GM18907 (cell line): ENCODE results near the gene HIPK4.
"Not testable (repeated sequence)": the region's sequence is repeated elsewhere in the genome, so short reads cannot be mapped to it uniquely, and the experiment has no call there.

ENCODE experiments used
- ATAC-seq: cut with Tn5 transposase; IDR thresholded peaks from one replicate; pipeline ENCODE4 v1.9.1; 2021; ENCODE audit warnings: mild to moderate bottlenecking, moderate library complexity; ENCODE audit not compliant: unreplicated experiment

HIPK4 gene

DNA sequence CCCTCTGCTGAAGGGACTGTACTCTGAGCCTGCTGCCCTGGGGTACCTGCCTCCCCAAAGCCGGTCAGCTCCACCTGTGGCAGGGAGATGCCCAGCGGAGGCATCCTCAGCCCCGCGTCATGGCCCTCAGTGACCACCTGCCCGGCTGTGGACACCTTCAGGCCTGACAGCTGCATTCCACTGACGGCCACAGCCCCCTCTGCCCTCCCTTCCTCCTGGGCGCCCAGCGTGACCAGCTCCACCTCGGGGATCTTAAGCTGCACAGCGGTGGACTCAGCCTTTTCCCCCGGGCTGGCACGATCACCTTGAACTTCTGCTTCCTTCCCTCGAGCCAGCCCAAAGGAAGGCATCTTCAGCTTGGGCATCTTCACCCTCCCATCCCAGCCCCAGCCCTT, 4.8 kb upstream of the HIPK4 start:
- no peak for ATAC-seq

DNA sequence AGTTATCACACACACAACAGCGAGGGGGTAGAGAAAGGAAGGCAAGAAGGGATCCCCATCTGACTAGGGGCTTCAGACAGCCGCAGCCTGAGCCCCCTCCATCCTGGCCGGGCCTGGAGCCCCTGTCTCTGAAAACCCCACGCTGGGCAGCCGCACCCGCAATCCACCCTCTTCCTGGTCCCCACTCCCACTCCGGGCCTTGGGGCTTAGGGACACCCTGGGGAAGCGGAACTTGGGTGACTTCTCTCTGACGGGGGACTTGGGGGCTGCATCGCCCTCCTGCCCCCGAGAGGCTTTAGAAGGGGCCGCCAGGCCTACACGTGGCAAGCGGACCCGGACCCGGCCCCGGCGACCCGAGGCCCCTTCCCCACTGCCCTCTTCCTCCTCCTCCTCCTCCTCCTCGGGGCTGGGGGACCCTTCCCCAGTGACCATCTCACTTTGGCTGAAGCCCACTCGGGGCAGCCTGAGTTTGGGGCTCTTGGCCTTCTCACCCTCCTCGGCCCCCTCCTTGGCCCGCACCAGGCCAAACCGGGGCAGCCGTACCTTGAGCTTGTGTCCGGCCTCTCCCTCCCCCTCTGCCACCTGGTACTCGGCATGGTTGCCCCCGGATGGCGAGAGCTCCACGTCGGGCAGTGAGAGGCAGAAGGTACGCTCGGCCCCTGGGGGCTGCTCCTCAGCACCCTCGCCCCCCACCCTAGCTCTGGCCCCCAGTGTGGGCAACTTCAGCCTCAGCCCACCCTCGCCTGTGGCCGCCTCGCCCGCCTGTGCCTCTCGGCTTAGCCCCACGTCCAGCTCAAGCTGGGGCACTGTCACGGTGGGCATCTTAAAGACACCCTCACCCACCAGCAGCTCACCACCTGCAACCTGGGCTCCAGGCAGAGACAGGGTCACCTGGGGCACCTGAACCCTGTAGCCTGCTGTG, 4.2 kb upstream of the HIPK4 start:
- no peak for ATAC-seq

DNA sequence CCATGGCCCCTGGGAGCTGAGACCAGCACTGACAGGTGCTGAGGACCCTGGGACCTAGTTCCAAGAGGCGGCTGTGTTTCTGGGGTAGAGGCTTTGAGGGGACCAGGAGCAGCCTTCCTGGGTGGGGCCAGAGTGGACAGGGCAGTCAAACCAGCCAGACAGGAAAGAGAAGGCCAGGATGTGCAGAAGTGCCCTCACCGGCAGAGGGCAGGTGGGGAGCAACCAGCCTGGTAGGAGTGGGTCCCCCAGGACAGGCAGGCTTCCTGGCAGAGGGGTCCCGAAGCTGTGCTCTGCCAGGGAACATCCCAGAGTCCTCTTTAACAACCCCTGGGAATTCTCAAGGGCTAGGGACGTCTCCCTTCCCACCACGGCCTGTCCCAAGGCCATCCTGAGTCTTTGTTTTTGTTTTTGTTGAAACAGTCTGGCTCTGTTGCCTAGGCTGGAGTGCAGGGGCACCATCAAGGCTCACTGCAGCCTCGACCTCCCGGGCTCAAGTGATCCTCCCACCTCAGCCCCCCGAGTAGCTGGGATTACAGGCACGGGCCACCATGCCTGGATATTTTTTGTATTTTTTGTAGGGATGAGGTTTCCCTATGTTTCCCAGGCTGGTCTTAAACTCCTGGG, 3.0 kb upstream of the HIPK4 start:
- no peak for ATAC-seq

DNA sequence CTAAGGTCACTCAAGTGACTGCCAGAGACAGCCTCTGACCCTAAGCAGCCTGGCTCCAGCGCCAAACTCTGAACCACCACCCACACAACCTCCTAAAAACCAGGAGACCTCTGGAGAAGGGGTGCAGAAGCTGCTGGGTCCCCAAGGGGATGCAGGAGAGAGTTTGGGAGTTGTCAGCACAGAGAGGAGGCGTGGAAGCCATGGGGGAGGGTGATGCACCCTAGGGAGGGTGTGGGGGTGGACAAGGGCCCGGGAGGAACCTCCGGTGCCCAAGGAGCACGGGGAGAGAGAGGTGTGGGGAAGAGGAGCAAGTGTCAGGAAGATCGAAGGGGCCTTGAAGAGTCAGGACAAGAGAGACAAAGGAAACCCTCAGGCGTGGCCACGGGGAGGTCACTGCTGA, 2.1 kb upstream of the HIPK4 start:
- no peak for ATAC-seq

DNA sequence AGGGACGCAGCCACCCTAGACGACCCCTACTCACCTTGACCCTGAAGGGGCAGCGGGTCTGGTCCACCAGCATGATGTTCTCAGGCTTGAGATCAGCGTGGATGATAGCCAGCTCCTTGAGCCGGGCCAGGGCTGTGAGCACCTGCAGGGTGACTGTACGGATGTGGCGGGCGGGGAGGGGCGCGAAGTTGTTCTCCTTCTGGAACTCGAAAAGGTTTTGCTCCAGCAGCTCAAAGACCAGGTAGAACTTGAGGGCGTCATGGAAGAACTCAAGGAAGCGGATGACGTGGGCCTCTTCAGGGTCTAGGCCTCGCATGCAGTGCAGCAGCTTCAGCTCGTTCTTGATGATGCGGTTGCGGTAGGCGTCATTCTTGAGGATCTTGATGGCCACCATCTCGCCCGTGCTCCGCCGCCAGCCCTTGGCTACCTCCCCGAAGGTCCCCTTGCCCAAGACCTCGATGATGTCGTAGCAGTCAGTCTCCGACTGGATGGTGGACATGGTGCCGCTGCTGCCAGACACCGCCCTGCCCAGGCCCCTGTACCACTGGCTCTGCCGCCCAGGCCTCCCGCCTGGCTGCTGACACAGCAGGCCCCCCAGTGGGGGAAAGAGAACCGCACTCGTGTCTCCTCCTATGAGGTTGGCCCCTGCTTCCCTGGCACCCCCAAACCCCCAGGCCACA, 437 bp downstream of the HIPK4 start:
- ATAC-seq: no peak

DNA sequence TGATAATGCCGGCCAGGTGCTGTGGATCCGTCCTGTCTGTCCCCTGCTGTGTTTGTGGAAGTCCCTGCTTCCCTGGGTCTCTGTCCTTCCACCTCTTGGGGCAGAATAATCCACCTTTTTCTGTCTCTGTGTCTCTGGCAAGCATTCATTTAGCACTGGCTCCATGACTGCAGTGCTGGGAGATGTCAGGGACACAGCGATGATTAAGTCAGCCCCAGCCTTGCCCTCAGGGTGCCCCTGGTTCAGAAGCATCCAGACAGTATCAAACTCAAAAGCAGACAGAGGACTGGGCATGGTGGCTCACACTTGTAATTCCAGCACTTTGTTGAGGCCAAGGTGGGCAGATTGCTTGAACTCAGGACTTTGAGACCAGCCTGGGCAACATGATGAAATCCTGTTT, 1.5 kb downstream of the HIPK4 start:
- ATAC-seq: no peak

DNA sequence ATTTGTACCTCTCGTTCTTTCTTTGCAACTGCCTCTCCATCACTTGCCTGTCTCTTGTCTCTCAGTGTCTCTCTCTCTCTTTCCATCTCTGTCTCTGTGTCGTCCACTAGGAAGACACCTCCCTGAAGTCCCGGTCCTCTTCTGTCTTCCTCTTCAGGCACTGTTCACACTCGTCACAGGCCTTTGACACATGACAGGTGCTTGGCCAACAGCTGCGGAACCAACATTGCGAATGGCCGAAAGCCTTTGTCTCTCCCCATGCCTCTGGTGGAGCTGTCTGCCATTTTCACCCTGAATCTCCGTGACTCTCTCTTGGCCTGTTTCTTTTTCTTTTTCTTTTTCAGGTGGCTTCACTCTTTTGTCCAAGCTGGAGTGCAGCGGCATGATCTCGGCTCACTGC, 2.8 kb downstream of the HIPK4 start:
- no peak for ATAC-seq

DNA sequence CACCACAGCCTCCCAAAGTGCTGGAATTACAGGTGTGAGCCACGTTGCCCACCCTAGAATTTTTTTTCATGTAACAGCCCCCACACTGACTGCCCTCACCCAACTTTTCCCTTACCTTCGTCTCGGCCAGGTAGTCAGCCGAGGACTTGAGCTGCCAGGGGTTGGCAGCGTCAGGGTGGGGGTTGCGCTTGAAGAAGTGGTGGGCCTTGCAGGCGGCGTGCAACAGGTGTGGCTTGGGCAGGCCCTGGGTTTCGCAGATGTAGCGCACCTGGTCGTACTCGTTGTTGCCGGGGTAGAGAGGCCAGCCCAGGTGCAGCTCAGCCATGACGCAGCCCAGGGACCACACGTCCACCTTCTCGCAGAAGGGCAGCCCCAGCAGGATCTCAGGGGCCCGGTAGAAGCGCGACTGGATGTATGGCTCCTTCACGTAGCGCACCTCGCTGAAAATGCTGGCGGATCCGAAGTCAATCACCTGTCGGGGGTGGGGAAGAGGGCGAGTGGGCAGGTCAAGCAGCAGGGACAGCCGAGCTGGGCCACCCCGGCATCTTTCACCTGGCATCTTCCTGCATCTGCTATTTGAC, 6.2 kb downstream of the HIPK4 start:
- ATAC-seq: no peak

DNA sequence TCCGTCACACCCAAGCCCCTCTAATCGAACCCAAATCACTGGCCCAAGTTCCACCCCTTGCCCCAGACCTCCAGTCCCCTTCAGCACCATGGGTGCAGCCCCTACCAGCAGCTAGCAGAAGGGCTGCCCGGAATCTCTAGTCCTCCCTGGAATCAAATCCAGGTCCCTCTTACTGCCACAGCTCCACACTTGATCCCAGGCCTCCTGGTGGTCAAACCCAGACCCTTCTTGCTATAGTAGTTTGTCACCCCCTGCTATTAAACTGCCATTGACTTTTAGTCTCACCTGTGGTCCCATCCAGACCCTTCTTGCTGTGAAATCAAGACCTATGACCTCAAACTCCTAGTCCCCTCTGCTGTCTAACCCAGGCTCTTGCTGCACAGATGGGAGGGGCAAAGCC, 8.7 kb downstream of the HIPK4 start:
- ATAC-seq: no peak

DNA sequence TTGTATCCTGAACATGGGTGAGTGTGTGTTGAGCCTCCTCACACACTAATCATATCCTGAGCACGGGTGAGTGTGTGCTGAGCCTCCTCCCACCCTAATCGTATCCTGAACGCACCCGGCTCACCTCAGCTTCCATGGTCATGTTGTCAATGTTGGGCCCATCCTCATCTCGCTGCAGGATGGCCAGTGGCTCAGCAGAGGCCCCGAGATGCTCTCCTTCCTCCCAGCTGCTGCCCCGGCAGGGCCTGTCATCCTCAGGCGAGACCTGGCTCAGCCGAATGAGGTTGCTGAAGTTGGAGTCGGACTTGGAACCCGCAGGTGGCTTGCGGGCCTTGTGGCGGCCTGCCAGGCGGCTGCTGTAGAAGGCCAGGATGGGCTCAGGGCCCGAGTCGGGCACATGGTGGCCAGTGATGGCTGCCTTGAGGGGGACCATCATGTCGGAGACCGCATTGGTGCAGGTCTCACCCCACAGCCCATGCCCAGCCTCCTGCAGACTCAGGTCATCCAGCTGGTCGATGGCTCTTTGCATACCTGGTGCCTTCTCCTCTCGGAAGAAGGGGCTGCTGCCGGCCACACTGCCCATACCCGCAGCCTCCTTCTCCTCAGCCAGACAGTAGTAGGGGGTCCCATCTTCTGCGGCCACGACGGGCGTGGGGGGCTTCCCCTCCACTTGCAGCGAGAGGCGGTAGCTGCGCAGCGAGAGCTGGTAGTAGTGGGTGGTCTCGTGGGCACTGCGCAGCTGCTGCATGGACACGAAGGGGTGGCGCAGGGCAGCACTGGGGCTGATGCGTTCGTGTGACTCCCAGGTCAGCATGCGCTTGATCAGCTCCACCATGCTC, 9.6 kb downstream of the HIPK4 start:
- no peak for ATAC-seq

DNA sequence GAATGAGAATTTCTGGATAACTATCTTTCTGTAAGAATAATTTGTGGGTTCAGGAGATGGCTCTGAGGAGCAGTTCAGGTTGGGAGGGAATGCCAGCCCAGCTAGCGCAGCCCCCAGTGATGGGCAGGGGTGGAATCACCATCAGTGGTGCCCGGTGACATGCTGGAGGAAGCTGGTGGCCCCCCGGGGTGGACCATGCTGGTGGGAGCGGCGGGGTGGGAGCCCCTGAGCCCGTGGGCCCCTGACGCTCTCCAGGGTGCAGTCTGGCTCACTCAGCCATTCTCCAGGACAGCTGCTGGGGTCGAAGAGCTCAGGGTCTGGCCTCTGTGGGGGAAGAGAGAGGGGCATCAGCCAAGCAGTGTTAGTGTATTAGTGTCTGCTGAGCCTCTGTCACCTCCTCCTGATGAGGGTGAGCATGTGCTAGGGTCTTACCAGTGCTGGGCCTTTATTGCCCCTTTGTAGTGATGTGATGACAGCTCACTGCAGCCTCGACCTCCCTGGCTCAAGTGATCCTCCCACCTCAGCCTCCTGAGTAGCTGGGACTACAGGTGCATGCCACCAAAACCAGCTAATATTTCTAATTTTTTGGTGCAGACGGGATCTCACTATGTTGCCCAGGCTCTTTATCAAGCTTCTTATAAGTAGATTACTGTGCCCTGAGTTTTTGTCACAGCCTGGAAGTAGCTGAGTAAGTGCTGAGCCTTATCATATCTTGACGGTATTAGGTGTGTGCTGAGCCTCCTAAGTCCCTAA, 10.4 kb downstream of the HIPK4 start:
- ATAC-seq: no peak

DNA sequence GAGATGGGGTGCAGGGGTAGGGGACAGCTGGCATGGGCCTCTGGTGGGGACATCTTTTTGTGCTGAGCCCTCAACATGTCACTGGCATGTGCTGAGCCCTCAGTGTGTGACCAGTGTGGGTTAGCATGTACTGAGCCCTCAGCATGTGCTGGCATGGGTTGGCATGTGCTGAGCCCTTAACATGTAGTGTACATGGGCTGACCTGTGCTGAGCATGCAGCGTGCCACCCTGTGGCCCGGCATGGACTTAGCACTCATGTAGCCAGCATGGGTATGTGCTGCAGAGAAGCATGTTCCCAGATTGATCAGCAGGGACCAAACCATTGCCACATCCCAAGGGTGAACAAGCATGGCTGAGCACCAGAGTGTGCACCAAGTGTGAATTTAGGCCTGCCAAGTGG, 11.5 kb downstream of the HIPK4 start:
- ATAC-seq: no peak

DNA sequence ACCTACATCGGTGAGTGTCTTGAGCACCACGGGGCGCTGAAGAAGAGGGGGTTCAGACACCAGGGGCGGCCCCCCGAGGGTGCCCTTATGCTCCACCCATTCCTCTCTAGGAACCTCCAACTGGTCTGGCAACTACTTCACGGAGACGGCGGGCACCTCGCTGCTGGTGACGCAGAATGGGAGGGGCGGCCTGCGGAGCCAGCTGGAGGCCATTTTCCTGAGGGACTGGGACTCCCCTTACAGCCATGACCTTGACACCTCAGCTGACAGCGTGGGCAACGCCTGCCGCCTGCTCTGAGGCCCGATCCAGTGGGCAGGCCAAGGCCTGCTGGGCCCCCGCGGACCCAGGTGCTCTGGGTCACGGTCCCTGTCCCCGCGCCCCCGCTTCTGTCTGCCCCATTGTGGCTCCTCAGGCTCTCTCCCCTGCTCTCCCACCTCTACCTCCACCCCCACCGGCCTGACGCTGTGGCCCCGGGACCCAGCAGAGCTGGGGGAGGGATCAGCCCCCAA, 12.1 kb downstream of the HIPK4 start:
- ATAC-seq: no peak

DNA sequence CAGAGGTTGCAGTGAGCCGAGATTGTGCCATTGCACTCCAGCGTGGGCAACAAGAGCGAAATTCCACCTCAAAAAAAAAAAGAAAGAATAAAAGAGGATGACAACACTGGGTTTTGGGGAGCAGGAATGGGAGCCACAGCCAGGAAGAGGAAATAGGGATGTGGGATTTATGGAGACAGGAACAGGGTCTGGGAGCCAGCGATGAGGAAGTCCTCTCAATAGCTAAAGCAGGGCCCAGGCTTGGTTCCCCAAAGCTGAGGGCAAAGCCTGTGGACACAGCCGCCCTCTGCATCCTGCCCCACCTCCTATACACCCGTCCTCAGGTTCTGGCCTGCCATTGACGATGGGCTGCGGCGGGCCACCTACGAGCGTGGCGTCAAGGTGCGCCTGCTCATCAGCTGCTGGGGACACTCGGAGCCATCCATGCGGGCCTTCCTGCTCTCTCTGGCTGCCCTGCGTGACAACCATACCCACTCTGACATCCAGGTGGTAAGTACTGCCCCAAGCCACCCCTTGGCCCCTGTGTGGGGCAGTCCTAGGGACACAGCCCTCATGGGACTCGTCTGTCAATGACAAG, 13.6 kb downstream of the HIPK4 start:
- ATAC-seq: no peak

DNA sequence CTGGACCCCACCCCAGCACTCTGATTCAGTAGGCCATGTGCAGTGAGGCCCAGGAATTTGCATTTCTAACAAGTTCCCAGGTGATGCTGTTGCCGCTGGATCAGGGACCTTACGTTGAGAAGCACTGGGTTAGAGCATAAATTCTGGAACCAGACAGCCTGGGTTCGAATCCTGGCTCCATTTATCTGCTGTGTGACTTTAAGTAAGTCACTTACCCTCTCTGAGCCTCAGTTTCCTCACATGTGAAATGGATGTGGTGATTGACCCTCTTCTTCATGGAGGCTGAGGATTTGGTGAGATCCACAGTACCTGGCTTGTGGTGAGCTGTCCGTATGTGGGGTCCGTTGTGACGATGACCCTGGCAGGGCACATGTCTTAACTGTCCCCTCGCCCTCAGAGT, 15.9 kb downstream of the HIPK4 start:
- no peak for ATAC-seq

DNA sequence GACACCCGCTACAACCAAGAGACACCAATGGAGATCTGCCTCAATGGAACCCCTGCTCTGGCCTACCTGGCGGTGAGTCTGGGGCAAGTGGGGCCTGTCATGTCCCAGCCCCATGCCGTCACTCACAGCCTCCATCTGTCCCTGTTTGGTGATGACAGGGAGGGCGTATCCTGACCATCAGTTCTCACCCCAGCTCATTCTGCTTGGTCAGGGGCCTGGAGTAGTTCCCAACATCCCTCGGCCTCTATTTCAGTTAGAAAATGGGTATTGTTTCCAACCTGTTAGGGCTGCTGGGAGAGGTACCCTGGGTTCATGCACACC, 18.2 kb downstream of the HIPK4 start:
- ATAC-seq: no peak

DNA sequence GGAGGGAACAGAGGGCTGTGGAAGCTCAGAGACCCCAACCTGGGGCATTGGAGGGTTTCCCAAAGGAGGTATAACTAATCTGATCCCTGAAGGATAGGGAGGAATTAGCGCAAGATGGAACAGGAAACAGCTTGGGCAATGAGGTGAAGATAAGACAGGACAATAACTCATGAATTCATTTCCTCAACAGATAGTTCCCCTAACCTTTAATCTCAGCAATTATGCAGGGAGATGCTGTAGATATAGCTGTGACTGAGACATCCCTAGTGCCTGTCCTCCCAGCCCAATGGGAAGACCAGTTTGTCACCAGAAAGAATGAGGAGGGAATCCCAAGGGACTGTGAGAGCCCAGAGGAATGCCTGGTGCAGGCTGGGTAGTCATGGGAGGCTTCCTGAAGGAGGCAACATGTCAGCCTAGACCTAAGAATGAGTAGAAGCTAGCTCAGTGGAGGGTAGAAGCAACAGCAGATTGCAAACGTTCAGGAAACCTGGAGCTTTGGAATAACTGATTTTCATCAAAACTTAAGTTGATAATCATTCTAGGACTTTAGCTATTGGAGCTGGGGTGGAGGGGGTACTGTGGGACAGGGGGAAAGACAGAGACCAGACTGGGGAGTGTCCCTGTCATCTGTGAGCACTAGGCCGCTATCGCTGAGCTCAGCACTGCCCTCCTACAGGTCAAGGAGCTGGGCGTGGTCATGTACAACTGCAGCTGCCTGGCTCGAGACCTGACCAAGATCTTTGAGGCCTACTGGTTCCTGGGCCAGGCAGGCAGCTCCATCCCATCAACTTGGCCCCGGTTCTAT, 18.8 kb downstream of the HIPK4 start:
- no peak for ATAC-seq

DNA sequence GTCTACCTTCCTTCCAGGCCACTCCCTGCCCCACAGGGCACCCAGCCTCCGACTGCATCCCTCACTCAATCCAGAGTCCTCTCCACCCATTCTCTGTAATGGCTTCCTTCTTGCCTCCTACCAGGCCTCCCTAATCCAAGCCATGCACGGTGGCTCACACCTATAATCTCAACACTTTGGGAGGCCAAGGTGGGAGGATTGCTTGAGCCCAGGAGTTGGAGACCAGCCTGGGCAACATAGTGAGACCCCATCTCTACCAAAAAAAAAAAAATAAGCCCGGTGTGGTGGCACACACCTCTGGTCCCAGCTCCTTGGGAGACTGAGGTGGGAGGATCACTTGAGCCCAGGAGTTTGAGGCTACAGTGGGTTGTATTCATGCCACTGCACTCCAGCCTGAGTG, 19.7 kb downstream of the HIPK4 start:
- not testable (repeated sequence) for ATAC-seq

DNA sequence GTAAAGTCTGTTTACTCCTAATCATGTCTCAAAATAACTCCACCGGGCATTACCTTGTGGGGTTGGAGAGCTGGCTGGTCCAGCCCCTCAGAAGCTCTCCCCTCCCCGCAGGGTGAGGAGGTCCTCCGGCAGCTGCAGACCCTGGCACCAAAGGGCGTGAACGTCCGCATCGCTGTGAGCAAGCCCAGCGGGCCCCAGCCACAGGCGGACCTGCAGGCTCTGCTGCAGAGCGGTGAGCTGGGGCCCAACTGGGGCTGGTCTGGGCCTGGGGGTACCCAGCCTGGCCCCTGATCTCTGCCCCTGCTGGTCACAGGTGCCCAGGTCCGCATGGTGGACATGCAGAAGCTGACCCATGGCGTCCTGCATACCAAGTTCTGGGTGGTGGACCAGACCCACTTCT, 20.2 kb downstream of the HIPK4 start:
- no peak for ATAC-seq
